GM13977 (cell line): ENCODE results near the gene XKR3.
"Not testable (repeated sequence)": the region's sequence is repeated elsewhere in the genome, so short reads cannot be mapped to it uniquely, and the experiment has no call there.

ENCODE experiments used
- DNase-seq: peaks from one replicate; pipeline ENCODE4 v3.0.0; 2012; ENCODE audit warnings: low spot score
- CTCF ChIP-seq: IDR thresholded peaks from 2 replicates; pipeline ENCODE4 v1.5.1; 2012; ENCODE audit warnings: mild to moderate bottlenecking, control low read depth; ENCODE audit not compliant: insufficient read depth; ENCODE audit errors: extremely low read depth, missing control alignments
- in situ Hi-C: fragments of 300-500 bp; cut with MboI; formaldehyde crosslinking; loops from one replicate; pipeline ENCODE4 v1.12.0; 2022; ENCODE audit warnings: low sequenced_read_pairs, low pct_unique_long_range_greater_than_20kb, mixed read lengths, inconsistent platforms; ENCODE audit not compliant: unreplicated experiment

Gene XKR3

GRCh38 chr22:16777284-16777924, 47.8 kb downstream of the XKR3 start:
- in situ Hi-C loops, result no loop called here
- no peak for DNase-seq
- no peak for TF ChIP-seq CTCF

DNA sequence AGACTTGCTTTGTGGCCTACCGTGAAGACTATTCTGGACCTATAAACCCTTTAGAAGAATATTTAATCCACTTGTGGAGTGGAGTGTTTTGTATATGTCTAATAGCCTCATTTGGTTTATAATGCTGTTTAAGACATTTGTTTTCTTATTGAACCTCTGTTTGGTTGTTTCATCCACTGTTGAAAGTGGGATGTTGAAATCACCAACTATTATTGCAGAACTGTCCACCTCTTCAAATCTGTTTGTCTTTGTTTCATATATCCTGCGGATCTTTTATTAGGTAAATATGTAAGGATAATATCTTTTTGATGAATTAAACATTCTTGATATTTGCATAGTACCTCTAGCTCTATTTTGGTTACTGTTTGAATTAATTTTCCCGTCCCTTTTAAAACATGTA, 49.1 kb downstream of the XKR3 start:
- TF ChIP-seq CTCF, result no peak
- in situ Hi-C loops, result no loop called here
- DNase-seq, result no peak

DNA sequence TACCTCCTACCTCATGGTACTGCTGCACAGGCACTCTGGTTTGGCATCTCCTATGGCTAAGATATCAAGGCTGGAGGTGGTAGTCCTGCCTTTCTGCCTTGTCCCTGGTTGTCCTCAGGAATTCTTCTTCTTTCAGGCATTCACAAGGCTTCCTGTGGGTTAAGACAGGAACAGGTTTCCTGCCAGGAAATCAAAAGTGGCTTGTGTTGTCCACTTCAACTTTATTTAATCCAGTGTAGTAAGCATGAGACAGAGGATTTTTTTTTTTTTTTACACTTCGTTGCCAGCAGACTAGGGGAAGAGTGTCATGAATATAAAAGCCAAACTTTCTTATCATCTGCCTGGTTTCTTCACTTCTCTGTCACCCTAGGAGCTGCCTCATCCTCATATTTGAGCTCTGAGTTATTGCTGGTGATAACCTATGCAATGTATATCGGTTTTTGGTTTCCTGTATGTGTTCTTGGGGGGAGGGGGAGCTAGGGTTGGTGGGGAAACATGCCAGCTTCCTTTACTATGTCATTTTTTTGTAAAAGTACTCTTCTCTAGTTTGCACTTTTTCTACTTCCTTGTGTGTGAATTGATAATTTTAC, 50.2 kb downstream of the XKR3 start:
- in situ Hi-C loops, result no loop called here
- no peak for TF ChIP-seq CTCF
- DNase-seq, result no peak

- DNase-seq, in situ Hi-C loops: not testable (repeated sequence)
Measured at GRCh38 chr22:16771569-16771968, 53.6 kb downstream of the XKR3 start.

DNA sequence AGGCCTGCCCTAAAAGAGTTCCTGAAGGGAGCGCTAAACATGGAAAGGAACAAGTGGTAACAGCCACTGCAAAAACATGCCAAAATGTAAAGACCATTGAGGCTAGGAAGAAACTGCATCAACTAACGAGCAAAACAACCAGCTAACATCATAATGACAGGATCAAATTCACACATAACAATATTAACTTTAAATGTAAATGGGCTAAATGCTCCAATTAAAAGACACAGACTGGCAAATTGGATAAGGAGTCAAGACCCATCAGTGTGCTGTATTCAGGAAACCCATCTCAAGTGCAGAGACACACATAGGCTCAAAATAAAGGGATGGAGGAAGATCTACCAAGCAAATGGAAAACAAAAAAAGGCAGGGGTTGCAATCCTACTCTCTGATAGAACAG, 57.3 kb downstream of the XKR3 start:
- DNase-seq, in situ Hi-C loops: not testable (repeated sequence)

DNA sequence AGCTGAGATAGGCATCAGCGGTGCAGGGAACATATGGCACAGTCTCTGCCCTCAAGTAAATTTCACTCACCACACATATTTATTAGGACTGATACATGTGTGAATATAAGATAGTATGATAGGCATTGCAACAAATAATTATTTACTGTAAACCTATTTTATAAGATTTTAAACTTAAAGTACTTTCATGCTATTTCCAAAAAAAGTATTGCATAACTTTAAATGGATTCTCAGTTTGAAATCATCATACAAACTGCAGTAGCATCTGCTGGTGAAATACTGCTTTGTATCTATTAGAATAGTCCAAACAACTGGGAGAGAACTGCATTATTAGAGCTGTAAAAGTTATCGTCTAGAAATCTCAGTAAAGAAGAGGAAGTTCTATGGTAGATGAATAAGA, 63.0 kb downstream of the XKR3 start:
- in situ Hi-C loops, DNase-seq: not testable (repeated sequence)

DNA sequence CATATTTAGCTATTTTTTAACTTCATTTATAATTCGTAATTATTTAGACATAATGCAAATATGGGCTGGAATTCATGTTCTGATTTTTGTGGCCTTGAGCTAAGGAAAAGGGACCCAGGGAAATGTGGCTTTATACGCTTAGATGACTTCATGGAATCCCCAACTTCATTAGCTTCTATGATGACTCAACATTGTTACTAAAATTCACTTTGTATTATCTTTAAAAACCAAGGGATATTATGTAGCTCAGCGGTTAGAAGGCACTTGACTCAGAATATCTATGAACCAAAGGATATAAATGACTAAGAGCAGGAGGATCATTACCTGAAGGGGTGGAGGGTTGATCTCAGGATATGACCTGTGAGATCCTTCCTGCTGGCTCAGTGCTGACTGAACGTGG, 64.8 kb downstream of the XKR3 start:
- DNase-seq, in situ Hi-C loops: not testable (repeated sequence)

- DNase-seq, in situ Hi-C loops: not testable (repeated sequence)
Measured at GRCh38 chr22:16749282-16749681, 75.9 kb downstream of the XKR3 start.

GRCh38 chr22:16748160-16748929, 76.9 kb downstream of the XKR3 start:
- in situ Hi-C loops, result not testable (repeated sequence)

DNA sequence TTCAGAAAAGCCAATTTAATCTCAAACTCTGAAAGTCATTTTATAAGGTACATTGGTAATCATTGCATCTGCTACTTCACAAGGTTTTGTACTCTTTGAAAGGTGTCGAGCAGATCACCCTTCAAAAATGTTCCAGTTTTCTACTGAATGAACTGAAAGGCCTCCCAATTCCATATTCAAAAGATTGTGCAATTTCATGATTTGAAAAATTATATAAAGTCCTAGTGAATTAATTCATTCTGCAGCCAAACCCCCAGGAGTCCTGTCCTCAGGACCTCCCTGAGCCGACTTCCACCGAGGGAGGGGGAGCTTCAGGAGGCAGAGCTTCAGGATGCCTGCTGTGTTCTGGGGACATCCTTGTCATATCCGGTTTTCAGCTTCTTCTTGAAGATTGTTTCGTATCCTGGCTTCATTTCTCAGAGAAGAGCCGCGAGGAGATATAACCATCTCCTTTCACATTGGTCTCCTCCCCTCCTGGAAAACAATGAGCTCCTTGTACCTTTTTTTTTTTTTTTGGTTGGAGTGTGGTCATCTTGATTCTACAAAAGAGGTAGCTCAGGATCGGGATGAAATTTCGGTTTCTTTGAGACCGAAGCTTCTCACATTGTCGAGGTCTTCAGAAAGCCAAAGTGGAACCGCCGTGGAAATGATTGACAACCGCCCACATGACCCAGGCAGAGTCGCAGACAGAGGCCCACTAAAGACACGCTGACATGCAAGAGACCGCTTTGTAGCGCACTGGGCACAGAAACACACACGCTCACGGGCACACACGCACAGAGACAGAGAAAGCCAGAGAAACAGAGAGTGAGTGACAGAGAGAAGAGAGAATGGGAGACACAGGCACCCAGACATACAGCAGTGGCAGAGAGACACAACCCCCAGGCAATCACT, 77.7 kb downstream of the XKR3 start:
- DNase-seq, in situ Hi-C loops: not testable (repeated sequence)

More at GRCh38 chr22:16748160-16748929, 76.9 kb downstream of the XKR3 start:
- DNase-seq, result not testable (repeated sequence)

DNA sequence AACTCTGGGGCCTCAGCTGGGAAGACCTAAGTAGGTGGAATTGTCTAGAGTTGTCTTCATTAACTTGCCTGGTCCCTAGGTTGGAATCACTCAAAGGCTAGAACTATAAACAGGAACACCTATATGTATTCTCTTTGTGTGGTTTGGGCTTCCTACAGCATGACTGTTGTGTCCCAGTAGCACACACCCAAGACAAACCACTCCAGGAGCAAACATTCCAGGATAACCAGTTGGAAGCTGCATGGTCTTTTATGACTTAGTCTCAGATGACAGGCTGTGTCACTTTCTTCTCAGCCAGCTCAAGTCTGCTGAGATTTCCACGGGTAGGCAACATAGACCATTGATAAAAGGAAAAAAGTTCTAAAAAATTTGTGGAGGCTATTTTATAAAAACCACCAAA, 90.9 kb downstream of the XKR3 start:
- DNase-seq, in situ Hi-C loops: not testable (repeated sequence)
